Testis (tissue), 2 donors: ENCODE data around the gene REC8.

Source experiments
- CTCF ChIP-seq, 3 experiments: fragments of 450-650 bp in 2 of 3; fragments of 200-600 bp in 1 of 3; sonication (generic) in 1 of 3; IDR thresholded peaks; one replicate each; pipeline ENCODE4 v1.5.1; 2016 to 2019; ENCODE audit warnings: antibody characterized with exemption in 3 of 3, mild to moderate bottlenecking in 2 of 3, moderate library complexity in 1 of 3
- POLR2A ChIP-seq: fragments of 450-650 bp; IDR thresholded peaks from one replicate; pipeline ENCODE4 v1.6.1; 2017; ENCODE audit warnings: antibody characterized with exemption, mild to moderate bottlenecking, moderate library complexity

- TF ChIP-seq CTCF (IDR thresholded peaks at IDR 0.05): no peak
- TF ChIP-seq POLR2A: no peak
Observed at GRCh38 chr14:24130717-24131548, 40.9 kb upstream of the REC8 start.
